HG03060 (cell line): ENCODE data around the gene RNF217.
"Not testable (repeated sequence)": the region's sequence is repeated elsewhere in the genome, so short reads cannot be mapped to it uniquely, and the experiment has no call there.

Source experiments
- ATAC-seq: cut with Tn5 transposase; IDR thresholded peaks from one replicate; pipeline ENCODE4 v1.9.1; 2021; ENCODE audit warnings: low read depth, moderate number of reproducible peaks; ENCODE audit not compliant: unreplicated experiment

RNF217 gene

DNA sequence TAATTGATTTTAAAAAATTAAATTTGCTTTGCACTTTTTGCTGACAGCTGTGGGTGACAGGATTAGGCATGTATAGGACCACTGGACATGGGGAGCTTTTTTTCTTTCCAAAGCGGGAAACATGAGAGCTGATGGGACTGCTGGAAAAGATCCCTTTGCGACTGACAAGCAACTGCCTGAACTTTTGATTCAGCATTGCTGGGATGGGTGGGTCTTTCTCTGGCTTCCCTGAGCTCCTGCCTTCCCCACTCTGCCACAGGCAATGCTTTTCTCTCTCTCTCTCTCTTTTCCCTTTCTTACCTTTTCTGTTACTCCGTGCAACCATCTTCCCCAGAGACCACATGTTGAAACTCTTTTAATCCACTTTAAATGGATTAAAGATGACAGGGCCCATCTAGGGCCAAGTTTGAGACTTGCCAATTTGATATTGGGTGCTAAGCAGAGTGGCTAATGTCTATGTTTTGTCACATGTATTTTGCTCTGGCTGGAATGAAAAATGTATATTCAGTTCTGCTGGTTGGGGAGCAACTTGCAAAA, 157.9 kb downstream of the RNF217 start:
- ATAC-seq: no peak

- no peak for ATAC-seq
Observed at GRCh38 chr6:125121894-125122293, 159.7 kb downstream of the RNF217 start.

DNA sequence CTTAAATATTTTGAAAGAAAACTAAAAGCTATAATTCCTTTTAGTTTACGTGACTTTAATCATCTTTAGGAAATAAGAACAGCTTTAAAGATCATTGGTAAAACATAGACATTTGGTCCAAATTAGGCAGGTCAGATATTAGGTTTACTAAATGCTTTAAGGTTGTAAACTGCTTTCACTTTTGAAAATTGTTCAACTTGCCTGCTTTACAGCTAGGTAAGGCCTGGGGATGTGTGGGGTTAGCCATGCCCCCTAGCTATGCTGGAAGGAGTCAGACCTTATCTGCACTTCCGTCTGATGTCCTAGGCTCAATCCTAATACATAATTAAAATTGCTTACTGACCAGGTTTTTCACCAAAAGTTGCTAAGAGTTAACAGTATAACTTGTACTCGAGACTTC, 160.8 kb downstream of the RNF217 start:
- no peak for ATAC-seq

DNA sequence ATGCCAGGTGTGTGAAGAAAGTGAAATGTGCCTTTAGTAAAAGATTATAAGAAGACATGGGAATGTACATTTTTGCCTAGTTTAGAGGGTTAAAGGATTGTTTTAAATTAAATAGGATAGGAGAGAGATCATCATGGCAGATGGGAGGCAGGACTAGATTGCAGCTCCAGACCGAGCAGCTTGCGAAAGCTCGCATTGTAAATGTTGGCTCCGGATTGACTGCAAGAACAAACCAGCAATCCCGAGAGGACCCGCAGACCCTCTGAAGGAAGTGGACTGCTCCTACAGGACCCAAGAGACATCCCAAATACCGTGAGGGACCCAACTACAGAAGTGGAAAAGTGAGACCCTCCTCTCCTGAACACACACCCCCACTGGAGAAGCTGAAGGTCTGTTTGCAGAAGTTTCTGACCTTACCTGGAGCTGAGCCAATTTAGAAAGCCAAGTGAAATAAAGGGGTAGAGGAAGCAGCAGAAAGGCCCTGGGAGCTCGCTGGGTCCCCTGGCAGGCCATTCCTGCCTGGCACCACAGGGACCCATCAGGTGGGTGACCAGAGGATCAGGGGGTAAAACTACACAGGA, 161.3 kb downstream of the RNF217 start:
- ATAC-seq: no peak

DNA sequence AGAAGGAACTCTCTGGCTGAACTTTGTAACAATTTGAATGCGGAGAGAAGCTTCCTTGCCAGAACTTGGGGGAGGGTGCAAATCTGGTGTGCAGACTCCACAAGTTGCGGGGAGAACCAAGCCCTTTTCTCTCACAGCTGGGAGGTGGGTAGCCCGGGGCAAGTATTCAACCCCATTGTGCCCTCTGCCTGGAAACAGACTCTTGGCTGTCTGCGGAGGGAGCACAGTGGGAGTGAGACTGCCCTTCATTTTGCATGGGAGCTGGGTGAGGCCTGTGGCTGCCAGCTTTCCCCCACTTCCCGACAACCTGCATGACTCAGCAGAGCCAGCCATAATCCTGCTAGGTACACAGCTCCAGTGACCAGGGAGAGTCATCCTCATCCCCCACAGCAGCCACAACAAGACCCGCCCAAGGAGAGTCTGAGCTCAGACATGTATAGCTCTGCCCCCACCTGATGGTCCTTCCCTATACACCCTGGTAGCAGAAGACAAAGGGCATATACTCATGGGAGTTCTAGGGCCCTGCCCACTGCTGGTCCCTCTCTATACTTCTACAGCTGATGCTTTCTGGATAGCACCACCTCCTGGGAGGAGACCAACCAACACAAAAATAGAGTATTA, 161.9 kb downstream of the RNF217 start:
- ATAC-seq: no peak

DNA sequence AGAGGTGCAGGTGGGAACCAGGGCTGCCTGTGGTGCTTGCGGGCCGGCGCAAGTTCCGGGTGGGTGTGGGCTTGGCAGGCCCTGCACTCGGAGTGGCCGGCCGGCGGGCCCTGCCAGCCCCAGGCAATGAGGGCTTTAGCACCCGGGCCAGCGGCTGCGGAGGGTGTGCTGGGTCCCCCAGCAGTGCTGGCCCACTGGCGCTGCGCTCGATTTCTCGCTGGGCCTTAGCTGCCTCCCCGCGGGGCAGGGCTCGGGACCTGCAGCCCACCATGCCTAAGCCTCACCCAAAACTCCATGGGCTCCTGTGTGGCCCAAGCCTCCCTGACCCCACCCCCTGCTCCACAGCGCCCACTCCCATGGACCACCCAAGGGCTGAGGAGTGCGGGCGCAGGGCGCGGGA, 163.6 kb downstream of the RNF217 start:
- ATAC-seq: not testable (repeated sequence)

DNA sequence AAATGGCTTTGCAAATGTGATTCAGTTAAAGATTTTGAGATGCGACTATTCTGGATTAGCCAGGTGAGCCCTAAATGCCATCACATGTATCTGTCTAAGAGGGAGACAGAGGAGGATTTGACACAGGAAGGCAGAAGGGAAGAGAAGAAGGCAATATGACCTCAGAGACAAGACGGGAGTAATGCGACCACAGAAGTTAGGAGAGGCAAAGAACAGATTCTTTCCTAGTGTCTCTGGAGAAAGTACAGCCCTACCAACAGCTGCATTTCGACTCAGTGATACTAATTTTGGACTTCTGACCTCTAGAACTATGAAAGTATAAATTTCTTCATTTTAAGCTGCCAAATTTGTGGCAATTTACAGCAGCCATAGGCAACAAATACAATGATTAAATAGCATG, 167.1 kb downstream of the RNF217 start:
- ATAC-seq: no peak

DNA sequence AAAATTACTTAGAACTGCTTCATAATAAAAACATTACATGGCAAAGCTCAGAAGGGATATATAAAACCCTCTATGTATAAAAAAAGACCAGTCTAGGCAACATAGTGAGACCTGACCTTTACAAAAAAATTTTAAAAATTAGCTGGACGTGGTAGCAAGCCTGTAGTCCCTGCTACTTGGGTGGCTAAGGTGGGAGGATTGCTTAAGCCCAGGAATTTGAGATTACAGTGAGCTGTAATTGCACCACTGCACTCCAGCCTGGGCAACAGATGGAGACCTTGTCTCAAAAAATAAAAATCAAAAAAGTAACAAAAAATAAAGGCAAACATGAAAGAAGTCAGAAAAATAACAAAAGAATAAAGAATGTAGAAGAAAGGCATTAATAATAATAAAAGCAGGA, 169.8 kb downstream of the RNF217 start:
- ATAC-seq: no peak

GRCh38 chr6:125136378-125136777, 174.1 kb downstream of the RNF217 start:
- no peak for ATAC-seq

- ATAC-seq: no peak
Observed at GRCh38 chr6:125138083-125138482, 175.8 kb downstream of the RNF217 start.

GRCh38 chr6:125140808-125141207, 178.6 kb downstream of the RNF217 start:
- no peak for ATAC-seq
